ENCODE measurements around the gene PPP1R37.

Gene PPP1R37

GRCh38 chr19:45071545-45071938 lies 21.4 kb upstream of the PPP1R37 start:
- no peak for DNase-seq

GRCh38 chr19:45071969-45072790 lies 20.8 kb upstream of the PPP1R37 start:
- no peak for DNase-seq

GRCh38 chr19:45074744-45075300 lies 18.2 kb upstream of the PPP1R37 start:
- no peak for DNase-seq

GRCh38 chr19:45075301-45076028 lies 17.5 kb upstream of the PPP1R37 start:
- no peak for DNase-seq

GRCh38 chr19:45076029-45076850 lies 16.7 kb upstream of the PPP1R37 start, which contains the start of gene ZNF296:
Gene ZNF296, minus strand, starts transcription at chr19:45076478. Its CDS starts 105 bp downstream, at chr19:45076373.
- DNase-seq = no peak

GRCh38 chr19:45076851-45077730 lies 15.9 kb upstream of the PPP1R37 start:
- DNase-seq = no peak

GRCh38 chr19:45078390-45079062 lies 14.5 kb upstream of the PPP1R37 start:
- no peak for DNase-seq

- peak; percentile 41 for DNase-seq
Measured at GRCh38 chr19:45079063-45079910, 13.7 kb upstream of the PPP1R37 start, which contains the start of gene GEMIN7. Gene GEMIN7, plus strand, starts transcription at chr19:45079260. Its CDS starts 10,855 bp downstream, at chr19:45090115.

GRCh38 chr19:45079911-45080370 lies 13.0 kb upstream of the PPP1R37 start:
- no peak for DNase-seq

- DNase-seq = no peak
Measured at GRCh38 chr19:45082170-45082569, 10.8 kb upstream of the PPP1R37 start.

- DNase-seq = no peak
Measured at GRCh38 chr19:45086480-45086879, 6.5 kb upstream of the PPP1R37 start.

GRCh38 chr19:45087531-45087930 lies 5.4 kb upstream of the PPP1R37 start:
- no peak for DNase-seq

GRCh38 chr19:45090034-45090433 lies 2.9 kb upstream of the PPP1R37 start:
- no peak for DNase-seq

GRCh38 chr19:45090606-45091005 lies 2.4 kb upstream of the PPP1R37 start:
- DNase-seq = no peak

GRCh38 chr19:45091031-45091923 lies 1.7 kb upstream of the PPP1R37 start:
- DNase-seq = peak; percentile 99

- DNase-seq = no peak
Measured at GRCh38 chr19:45094137-45094536, 1.2 kb downstream of the PPP1R37 start.

- DNase-seq = no peak
Measured at GRCh38 chr19:45094707-45095106, 1.7 kb downstream of the PPP1R37 start.

- DNase-seq = no peak
Measured at GRCh38 chr19:45095496-45096413, 2.8 kb downstream of the PPP1R37 start.
